GM21737 (cell line): ENCODE data around the gene NTPCR.

Experiments
- ATAC-seq: cut with Tn5 transposase; IDR thresholded peaks from one replicate; pipeline ENCODE4 v1.9.1; 2021; ENCODE audit warnings: mild to moderate bottlenecking, moderate library complexity; ENCODE audit not compliant: unreplicated experiment

The NTPCR gene

GRCh38 chr1:232958067-232958466 is 7.7 kb downstream of the NTPCR start:
- ATAC-seq, result no peak

GRCh38 chr1:232962761-232963745 is 12.6 kb downstream of the NTPCR start:
- ATAC-seq, result no peak

GRCh38 chr1:232964601-232965000 is 14.2 kb downstream of the NTPCR start:
- ATAC-seq, result no peak

GRCh38 chr1:232965124-232965911 is 14.9 kb downstream of the NTPCR start:
- no peak for ATAC-seq

- ATAC-seq, result no peak
These were observed 15.5 kb downstream of the NTPCR start for GRCh38 chr1:232965912-232966217.

GRCh38 chr1:232966663-232967062 is 16.3 kb downstream of the NTPCR start:
- no peak for ATAC-seq

GRCh38 chr1:232968391-232968790 is 18.0 kb downstream of the NTPCR start:
- no peak for ATAC-seq

- ATAC-seq, result no peak
These were observed 18.6 kb downstream of the NTPCR start for GRCh38 chr1:232968965-232969364.

- no peak for ATAC-seq
These were observed 19.4 kb downstream of the NTPCR start for GRCh38 chr1:232969799-232970198.

- ATAC-seq, result no peak
These were observed 20.1 kb downstream of the NTPCR start for GRCh38 chr1:232970508-232970907.

GRCh38 chr1:232973652-232974611 is 23.5 kb downstream of the NTPCR start:
- ATAC-seq, result no peak

- ATAC-seq, result no peak
These were observed 24.6 kb downstream of the NTPCR start for GRCh38 chr1:232974971-232975370.

GRCh38 chr1:232978091-232978634 is 27.8 kb downstream of the NTPCR start:
- ATAC-seq, result peak; percentile 65

- no peak for ATAC-seq
These were observed 28.4 kb downstream of the NTPCR start for GRCh38 chr1:232978815-232979214.

- no peak for ATAC-seq
These were observed 29.1 kb downstream of the NTPCR start for GRCh38 chr1:232979558-232979957.

- ATAC-seq, result no peak
These were observed 30.1 kb downstream of the NTPCR start for GRCh38 chr1:232980355-232980978.

- no peak for ATAC-seq
These were observed 30.7 kb downstream of the NTPCR start for GRCh38 chr1:232980986-232981560.

- ATAC-seq, result no peak
These were observed 32.0 kb downstream of the NTPCR start for GRCh38 chr1:232982238-232982944.

- no peak for ATAC-seq
These were observed 33.0 kb downstream of the NTPCR start for GRCh38 chr1:232983375-232983774.
